HEK293 (cell line): ENCODE measurements around the gene DEFB112.

Source experiments
- CTCF ChIA-PET: fragments of 350-600 bp; formaldehyde crosslinking; extraction: SDS; loops from one replicate; lab custom pipeline; 2021; ENCODE audit warnings: antibody characterized with exemption; lab: Yijun Ruan, JAX
- POLR2A ChIA-PET: fragments of 300-600 bp; formaldehyde crosslinking; extraction: SDS; loops from one replicate; lab custom pipeline; 2020; ENCODE audit warnings: antibody characterized with exemption, inconsistent platforms; lab: Yijun Ruan, JAX
- H3K27ac ChIP-seq: fragments of 200-500 bp; sonication (Bioruptor generic); 2 replicates; pipeline ENCODE4 v1.5.1; 2014; ENCODE audit warnings: low read depth, low read length, control low read depth, inconsistent platforms; ENCODE audit errors: extremely low read depth
- H3K36me3 ChIP-seq, 2 experiments: fragments of 200-500 bp in 1 of 2; sonication (Bioruptor generic) in 1 of 2; 1 replicate in 1 of 2; 2 replicates in 1 of 2; pipeline ENCODE4 v1.5.1; 2014 to 2017; ENCODE audit warnings: inconsistent platforms in 2 of 2, low read length in 2 of 2; ENCODE audit not compliant: control insufficient read depth in 2 of 2, insufficient read depth in 1 of 2
- H3K4me1 ChIP-seq: fragments of 200-500 bp; sonication (Bioruptor generic); 2 replicates; pipeline ENCODE4 v1.5.1; 2014; ENCODE audit warnings: mild to moderate bottlenecking, low read length, inconsistent platforms; ENCODE audit not compliant: control insufficient read depth, insufficient read depth
- H3K4me3 ChIP-seq: 2 replicates; pipeline ENCODE4 v1.5.1; 2011; ENCODE audit warnings: low read depth, mild to moderate bottlenecking, control low read depth, low read length, moderate library complexity
- H3K9me3 ChIP-seq: fragments of 200-500 bp; sonication (Bioruptor generic); 2 replicates; pipeline ENCODE4 v1.5.1; 2014; ENCODE audit warnings: low read depth, low read length, inconsistent platforms; ENCODE audit not compliant: control insufficient read depth, insufficient read depth
- BCL11A ChIP-seq: fragments of 450-650 bp; formaldehyde crosslinking; IDR thresholded peaks from 2 replicates; pipeline ENCODE4 v1.5.1; 2016; ENCODE audit warnings: low read depth, missing biosample characterization, missing genetic modification characterization
- BCL11B ChIP-seq: fragments of 450-650 bp; formaldehyde crosslinking; IDR thresholded peaks from 2 replicates; pipeline ENCODE4 v1.5.1; 2016; ENCODE audit warnings: low read depth, missing biosample characterization, missing genetic modification characterization
- GLI2 ChIP-seq: fragments of 450-650 bp; formaldehyde crosslinking; IDR thresholded peaks from 2 replicates; pipeline ENCODE4; 2017; ENCODE audit warnings: missing biosample characterization, missing genetic modification characterization, low read depth, borderline replicate concordance
- INSM2 ChIP-seq: fragments of 450-650 bp; formaldehyde crosslinking; IDR thresholded peaks from 2 replicates; pipeline ENCODE4 v1.5.1; 2016; ENCODE audit warnings: missing biosample characterization, missing genetic modification characterization
- KLF16 ChIP-seq: fragments of 450-650 bp; formaldehyde crosslinking; IDR thresholded peaks from 2 replicates; pipeline ENCODE4 v1.5.1; 2017; ENCODE audit warnings: missing biosample characterization, missing genetic modification characterization
- REPIN1 ChIP-seq: fragments of 450-650 bp; formaldehyde crosslinking; IDR thresholded peaks from 2 replicates; pipeline ENCODE4 v1.5.1; 2017; ENCODE audit warnings: missing biosample characterization, missing genetic modification characterization, low read depth
- SALL2 ChIP-seq: fragments of 450-650 bp; formaldehyde crosslinking; IDR thresholded peaks from 2 replicates; pipeline ENCODE4 v1.5.0; 2017; ENCODE audit warnings: missing biosample characterization, mild to moderate bottlenecking, missing genetic modification characterization, borderline replicate concordance
- SETDB1 ChIP-seq: IDR thresholded peaks from one replicate; pipeline ENCODE4 v1.6.1; 2017; ENCODE audit warnings: mild to moderate bottlenecking, low read length, moderate library complexity, mixed read lengths; ENCODE audit not compliant: insufficient read length
- ZBTB44 ChIP-seq: fragments of 450-650 bp; IDR thresholded peaks from 2 replicates; pipeline ENCODE4 v1.5.1; 2018; ENCODE audit warnings: missing biosample characterization, mild to moderate bottlenecking, missing genetic modification characterization
- ZBTB48 ChIP-seq: fragments of 450-650 bp; formaldehyde crosslinking; IDR thresholded peaks from 2 replicates; pipeline ENCODE4 v1.5.1; 2016; ENCODE audit warnings: missing biosample characterization, missing genetic modification characterization
- ZFP37 ChIP-seq: fragments of 450-650 bp; formaldehyde crosslinking; IDR thresholded peaks from 2 replicates; pipeline ENCODE4 v1.5.1; 2016; ENCODE audit warnings: missing biosample characterization, missing genetic modification characterization
- ZNF112 ChIP-seq: fragments of 450-650 bp; formaldehyde crosslinking; IDR thresholded peaks from 2 replicates; pipeline ENCODE4 v1.5.0; 2017; ENCODE audit warnings: missing biosample characterization, missing genetic modification characterization
- ZNF132 ChIP-seq: fragments of 450-650 bp; formaldehyde crosslinking; IDR thresholded peaks from 2 replicates; pipeline ENCODE4 v1.5.1; 2017; ENCODE audit warnings: missing biosample characterization, missing genetic modification characterization, borderline replicate concordance
- ZNF133 ChIP-seq: fragments of 450-650 bp; formaldehyde crosslinking; IDR thresholded peaks from 2 replicates; pipeline ENCODE4 v1.5.1; 2016; ENCODE audit warnings: missing biosample characterization, missing genetic modification characterization
- ZNF146 ChIP-seq: fragments of 450-650 bp; formaldehyde crosslinking; IDR thresholded peaks from 2 replicates; pipeline ENCODE4 v1.5.1; 2016; ENCODE audit warnings: missing biosample characterization, missing genetic modification characterization
- ZNF157 ChIP-seq: fragments of 450-650 bp; formaldehyde crosslinking; IDR thresholded peaks from 2 replicates; pipeline ENCODE4 v1.5.1; 2016; ENCODE audit warnings: missing biosample characterization, missing genetic modification characterization
- ZNF175 ChIP-seq: fragments of 450-650 bp; formaldehyde crosslinking; IDR thresholded peaks from 2 replicates; pipeline ENCODE4 v1.5.1; 2016; ENCODE audit warnings: missing biosample characterization, missing genetic modification characterization
- ZNF19 ChIP-seq: fragments of 450-650 bp; formaldehyde crosslinking; IDR thresholded peaks from 2 replicates; pipeline ENCODE4; 2016; ENCODE audit warnings: missing biosample characterization, missing genetic modification characterization, low read depth
- ZNF24 ChIP-seq: fragments of 450-650 bp; formaldehyde crosslinking; IDR thresholded peaks from 2 replicates; pipeline ENCODE4 v1.5.1; 2016; ENCODE audit warnings: missing biosample characterization, missing genetic modification characterization
- ZNF274 ChIP-seq, 2 experiments: fragments of 200-500 bp in 1 of 2; fragments of 450-650 bp in 1 of 2; sonication (Bioruptor generic) in 1 of 2; formaldehyde crosslinking in 1 of 2; IDR thresholded peaks; 2 replicates each; pipeline versions ENCODE4 v1.5.1 to v1.6.1; 2014 to 2016; ENCODE audit warnings: borderline replicate concordance in 1 of 2, inconsistent platforms in 1 of 2, low read length in 1 of 2, missing biosample characterization in 1 of 2, missing genetic modification characterization in 1 of 2
- ZNF362 ChIP-seq: fragments of 450-650 bp; formaldehyde crosslinking; IDR thresholded peaks from 2 replicates; pipeline ENCODE4 v1.5.1; 2016; ENCODE audit warnings: missing biosample characterization, missing genetic modification characterization
- ZNF366 ChIP-seq: fragments of 450-650 bp; formaldehyde crosslinking; conservative IDR thresholded peaks from 2 replicates; pipeline ENCODE4 v1.5.1; 2016; ENCODE audit warnings: missing biosample characterization, missing genetic modification characterization
- ZNF394 ChIP-seq: fragments of 450-650 bp; formaldehyde crosslinking; IDR thresholded peaks from 2 replicates; pipeline ENCODE4 v1.5.1; 2016; ENCODE audit warnings: missing biosample characterization, missing genetic modification characterization, mild to moderate bottlenecking, moderate library complexity, borderline replicate concordance
- ZNF473 ChIP-seq: fragments of 450-650 bp; formaldehyde crosslinking; IDR thresholded peaks from 2 replicates; pipeline ENCODE4 v1.5.1; 2017; ENCODE audit warnings: missing biosample characterization, missing genetic modification characterization
- ZNF561 ChIP-seq: fragments of 450-650 bp; IDR thresholded peaks from 2 replicates; pipeline ENCODE4 v1.5.1; 2018; ENCODE audit warnings: missing biosample characterization, missing genetic modification characterization, borderline replicate concordance
- ZNF580 ChIP-seq: fragments of 450-650 bp; formaldehyde crosslinking; IDR thresholded peaks from 2 replicates; pipeline ENCODE4 v1.5.1; 2016; ENCODE audit warnings: missing biosample characterization, missing genetic modification characterization
- ZNF600 ChIP-seq: fragments of 450-650 bp; formaldehyde crosslinking; IDR thresholded peaks from 2 replicates; pipeline ENCODE4 v1.5.1; 2016; ENCODE audit warnings: missing biosample characterization, missing genetic modification characterization
- ZNF610 ChIP-seq: fragments of 450-650 bp; formaldehyde crosslinking; IDR thresholded peaks from 2 replicates; pipeline ENCODE4 v1.5.1; 2016; ENCODE audit warnings: missing biosample characterization, missing genetic modification characterization, borderline replicate concordance

DEFB112 gene

GRCh38 chr6:50062051-50062450 lies 12.3 kb upstream of the DEFB112 start:
- H3K36me3 ChIP-seq = no peaks in the 10 kb centered on the region
- no peak overlapping the region for H3K27ac ChIP-seq
- TF ChIP-seq BCL11A (no peak), ZNF132 (tag by site-specific recombination) (no peak), SETDB1 (no peak), KLF16 (tag by site-specific recombination) (no peak), ZNF394 (tag by site-specific recombination) (no peak), ZNF112 (tag by site-specific recombination) (no peak), ZBTB48 (no peak), SALL2 (tag by site-specific recombination) (no peak), ZNF561 (no peak), ZNF274 (IDR thresholded peaks at IDR 0.05; ENCODE audit: low read length) (no peak), ZNF274 (tag by site-specific recombination; IDR thresholded peaks at IDR 0.05; ENCODE audit: borderline replicate concordance) (no peak), ZNF600 (tag by site-specific recombination) (no peak), ZNF362 (no peak)
- H3K4me3 ChIP-seq = no peak overlapping the region
- ChIA-PET CTCF (interaction anchor here (0.7 to 1.6 kb wide), 9 partner anchors 8 to 653 kb away, joined by 3 to 7 read pairs (median 4); partner anchors contain the start of gene DEFB112), POLR2A (no interaction called here)
- H3K4me1 ChIP-seq = no peaks in the 10 kb centered on the region
- H3K9me3 ChIP-seq = no peaks in the 10 kb centered on the region

GRCh38 chr6:50056242-50056641 lies 6.5 kb upstream of the DEFB112 start:
- H3K27ac ChIP-seq = no peak overlapping the region
- CTCF ChIA-PET = no interaction called here
- no peak for TF ChIP-seq ZNF146
- no peak for TF ChIP-seq ZNF24
- no peak for TF ChIP-seq ZNF610 (tag by site-specific recombination)
- no peak for TF ChIP-seq BCL11B (tag by site-specific recombination)
- TF ChIP-seq, all 188 proteins: peak for 0
- POLR2A ChIA-PET = no interaction called here
- no peak overlapping the region for H3K4me3 ChIP-seq
- H3K36me3 ChIP-seq = no peaks in the 10 kb centered on the region
- H3K4me1 ChIP-seq = no peaks in the 10 kb centered on the region
- H3K9me3 ChIP-seq = no peaks in the 10 kb centered on the region

- Histone ChIP-seq H3K36me3 (no peaks in the 10 kb centered on the region), H3K4me1 (no peaks in the 10 kb centered on the region), H3K9me3 (no peaks in the 10 kb centered on the region), H3K4me3 (no peak overlapping the region), H3K27ac (no peak overlapping the region)
- POLR2A ChIA-PET = no interaction called here
- CTCF ChIA-PET = interaction anchor here (1.7 kb wide), 1 partner anchor 16 kb away, joined by 4 read pairs; no protein-coding TSS in a partner anchor
- TF ChIP-seq ZNF580 (tag by site-specific recombination) = no peak
- no peak for TF ChIP-seq ZNF19
- no peak for TF ChIP-seq ZNF133 (tag by site-specific recombination)
- no peak for TF ChIP-seq ZNF175 (tag by site-specific recombination)
- no peak for TF ChIP-seq ZNF473 (tag by site-specific recombination)
- TF ChIP-seq REPIN1 (tag by site-specific recombination) = no peak
- no peak for TF ChIP-seq GLI2
- TF ChIP-seq ZNF600 (tag by site-specific recombination) = no peak
- no peak for TF ChIP-seq ZNF366 (tag by site-specific recombination)
- no peak for TF ChIP-seq ZBTB44 (tag by site-specific recombination)
- no peak for TF ChIP-seq ZNF157 (tag by site-specific recombination)
- no peak for TF ChIP-seq ZNF394 (tag by site-specific recombination)
- TF ChIP-seq ZFP37 (tag by site-specific recombination) = no peak
- no peak for TF ChIP-seq INSM2 (tag by site-specific recombination)
- no peak for TF ChIP-seq ZNF561
These were observed 2.7 kb downstream of the DEFB112 start for GRCh38 chr6:50047026-50047425.
